Heart left ventricle (tissue), 13 donors: ENCODE data around the gene DLGAP1.

Experiments
- CTCF ChIP-seq, 12 donors: fragments of 200-600 bp; sonication (generic) in 4 of 12; IDR thresholded peaks; one replicate each; pipeline versions ENCODE4 v1.5.0 to v1.8.0; 2018 to 2022; ENCODE audit warnings: antibody characterized with exemption in 12 of 12, mild to moderate bottlenecking in 5 of 12
- POLR2A ChIP-seq, 2 donors: fragments of 450-650 bp; IDR thresholded peaks; one replicate each; pipeline ENCODE4 v1.6.1; 2017; ENCODE audit warnings: antibody characterized with exemption in 2 of 2, mild to moderate bottlenecking in 2 of 2, moderate library complexity in 2 of 2
- donor health status: ischemic (EF 13 %, LVEDD 7.1; RV severe dilation, severe dysfunction).
- donor health status: DM: no; HTN: yes; CAD: no.
- donor health status: DM: no; HTN: no; CAD: no.
- donor health status: ischemic (EF 25% LVEDD 6.9; RV normal size, moderate dysfunction).
- donor health status: ischemic (EF 25% LVEDD 5.7; RV mildly dilated, moderate dysfunction).
- donor health status: ischemic (EF 35%, LVEDD 5.7; RV mildly dilated, moderate dysfunction).
- donor health status: nonischemic (EF 11% LVEDD 7.7; RV severe dilation, severe dysfunction).
- donor health status: DM: yes; HTN: yes; CAD: no.
- donor health status: PGD.
- donor health status: ischemic (EF 29% LVEDD 5.4; RV normal size, mild dysfunction).
- donor health status: nonischemic (EF 23%, LVEDD 6.1; RV moderate dilation, normal function).

GRCh38 chr18:3706279-3707097, 748.6 kb downstream of the DLGAP1 start:
- TF ChIP-seq CTCF (IDR thresholded peaks at IDR 0.05): no peak
- no peak for TF ChIP-seq POLR2A (IDR thresholded peaks at IDR 0.05)
